Mucosa of gallbladder (tissue), 1 donor: ENCODE results near the gene TSSK2. TPM values are rescaled to one million over a fixed set of nuclear protein-coding genes. Genes with fewer than 3 reads are reported as not detected.
"Not testable (repeated sequence)": the region's sequence is repeated elsewhere in the genome, so short reads cannot be mapped to it uniquely, and the experiment has no call there.

Source experiments
- DNase-seq: peaks from one replicate; pipeline ENCODE4 v3.0.0-alpha.2; 2020; ENCODE audit warnings: low spot score
- total RNA-seq: library from RNA; stranded (reverse); gene quantifications from one replicate; pipeline ENCODE4 v1.2.1, GENCODE V29; 2021
- donor health status: DM: no; HTN: no; CAD: no.

The TSSK2 gene
- total RNA-seq, 1 donor from 2014 or later, result not detected

DNA sequence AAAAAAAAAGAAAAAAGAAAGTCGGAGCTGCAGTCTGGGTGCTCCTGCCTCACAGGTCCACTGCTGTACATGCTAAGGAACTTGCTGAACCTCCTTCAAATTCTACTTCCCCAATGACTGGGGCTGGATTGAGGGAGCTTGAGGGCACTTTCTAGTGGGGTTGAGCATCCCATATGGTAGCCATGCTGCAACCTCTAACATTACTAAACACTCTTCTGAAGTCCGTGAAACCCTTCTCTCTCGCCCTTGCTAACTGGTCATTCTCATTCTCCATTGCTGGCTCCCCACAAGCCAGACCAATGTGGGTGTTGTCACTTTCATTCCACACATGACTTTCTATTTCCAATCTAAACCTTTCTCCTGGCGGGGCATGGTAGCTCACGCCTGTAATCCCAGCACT is 12.1 kb downstream of the TSSK2 start:
- DNase-seq, result no peak

DNA sequence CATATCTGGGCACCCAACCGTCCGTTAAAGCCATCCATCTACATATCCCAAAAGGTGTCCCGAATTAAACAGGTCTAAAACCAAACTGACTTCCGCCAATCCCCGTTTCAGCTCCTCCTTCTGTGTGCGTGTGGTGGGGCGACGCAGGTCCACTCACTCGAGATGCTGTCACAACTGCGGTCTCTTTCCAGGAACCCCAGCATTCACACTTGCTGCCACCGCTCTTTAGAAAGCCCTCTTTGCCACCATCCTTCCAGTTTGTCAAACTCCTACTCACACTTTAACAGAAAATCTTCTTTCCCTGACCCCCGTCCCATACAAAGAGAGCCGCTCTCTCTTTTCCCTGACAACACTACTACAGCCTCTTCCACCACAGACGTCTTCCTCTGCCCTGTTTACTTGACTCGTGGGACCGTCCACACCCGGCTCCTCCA is 12.9 kb downstream of the TSSK2 start:
- DNase-seq, result no peak

DNA sequence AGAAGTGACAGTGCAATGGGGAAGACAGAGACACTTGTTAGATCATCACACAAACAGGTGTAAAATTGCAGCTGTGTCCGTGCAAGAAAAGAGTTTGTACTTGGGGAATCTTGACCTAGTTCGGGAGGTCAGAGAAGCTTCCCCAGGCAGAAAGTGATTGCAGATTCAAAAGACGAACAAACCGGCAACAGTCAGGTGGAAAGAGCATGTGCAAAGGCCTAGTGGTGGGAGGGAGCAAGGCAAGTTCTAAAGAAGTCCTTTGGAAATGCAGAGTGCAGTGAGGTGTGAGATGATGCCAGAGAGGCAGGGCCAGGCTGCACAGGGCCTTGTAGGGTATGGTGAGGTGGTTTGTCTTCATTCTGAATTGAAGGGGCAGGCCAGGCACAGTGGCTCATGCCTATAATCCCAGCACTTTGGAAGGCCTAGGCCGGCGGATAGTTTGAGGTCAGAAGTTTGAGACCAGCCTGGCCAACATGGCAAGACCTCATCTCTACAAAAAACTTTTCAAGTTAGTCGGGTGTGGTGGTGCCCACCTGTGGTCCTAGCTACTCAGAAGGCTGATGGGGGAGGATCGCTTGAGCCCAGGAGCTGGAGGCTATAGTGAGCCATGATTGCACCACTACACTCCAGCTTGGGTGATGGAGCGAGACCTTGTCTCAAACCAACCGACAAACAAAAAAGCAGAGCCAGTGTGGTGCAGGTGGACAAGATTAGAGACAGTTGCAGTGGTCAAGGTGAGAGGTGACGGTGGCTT is 15.3 kb downstream of the TSSK2 start:
- DNase-seq, result no peak

DNA sequence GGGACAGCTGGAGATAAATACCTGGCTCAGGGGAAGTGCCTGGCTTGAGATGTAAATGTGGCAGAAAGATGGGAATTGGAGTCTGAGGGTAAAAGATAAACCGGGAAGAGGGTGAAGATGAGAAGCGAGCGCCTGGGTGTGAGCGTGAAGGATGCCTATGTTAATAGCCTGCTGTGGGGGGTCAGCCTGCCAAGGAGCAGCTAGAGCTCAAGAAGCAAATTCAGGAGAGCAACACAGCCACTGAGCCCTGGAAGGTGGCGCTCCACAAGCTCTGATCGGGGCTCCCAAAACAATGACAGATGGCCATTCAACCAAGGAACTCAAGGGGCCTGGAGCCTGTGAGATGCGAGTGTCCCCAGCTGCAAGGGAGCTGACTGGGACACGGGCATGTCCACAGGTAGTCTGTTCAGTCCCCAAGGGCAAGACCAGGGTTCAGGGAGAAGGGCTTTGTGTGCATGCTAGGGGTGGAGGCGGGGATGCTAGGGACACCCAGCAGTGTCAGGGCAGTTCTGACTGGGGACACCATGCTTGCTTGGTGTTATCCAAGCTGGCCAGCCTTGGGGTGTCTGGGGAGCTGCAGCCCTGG is 16.2 kb downstream of the TSSK2 start:
- no peak for DNase-seq

GRCh38 chr22:19148417-19149046 is 17.4 kb downstream of the TSSK2 start:
- DNase-seq, result no peak

GRCh38 chr22:19149047-19149883 is 18.2 kb downstream of the TSSK2 start:
- no peak for DNase-seq

- DNase-seq, result no peak
Observed at GRCh38 chr22:19149991-19150390, 18.9 kb downstream of the TSSK2 start, which contains the start of gene GSC2. GSC2 (minus strand) TSS chr22:19150292; CDS start chr22:19150283, 9 bp downstream.

DNA sequence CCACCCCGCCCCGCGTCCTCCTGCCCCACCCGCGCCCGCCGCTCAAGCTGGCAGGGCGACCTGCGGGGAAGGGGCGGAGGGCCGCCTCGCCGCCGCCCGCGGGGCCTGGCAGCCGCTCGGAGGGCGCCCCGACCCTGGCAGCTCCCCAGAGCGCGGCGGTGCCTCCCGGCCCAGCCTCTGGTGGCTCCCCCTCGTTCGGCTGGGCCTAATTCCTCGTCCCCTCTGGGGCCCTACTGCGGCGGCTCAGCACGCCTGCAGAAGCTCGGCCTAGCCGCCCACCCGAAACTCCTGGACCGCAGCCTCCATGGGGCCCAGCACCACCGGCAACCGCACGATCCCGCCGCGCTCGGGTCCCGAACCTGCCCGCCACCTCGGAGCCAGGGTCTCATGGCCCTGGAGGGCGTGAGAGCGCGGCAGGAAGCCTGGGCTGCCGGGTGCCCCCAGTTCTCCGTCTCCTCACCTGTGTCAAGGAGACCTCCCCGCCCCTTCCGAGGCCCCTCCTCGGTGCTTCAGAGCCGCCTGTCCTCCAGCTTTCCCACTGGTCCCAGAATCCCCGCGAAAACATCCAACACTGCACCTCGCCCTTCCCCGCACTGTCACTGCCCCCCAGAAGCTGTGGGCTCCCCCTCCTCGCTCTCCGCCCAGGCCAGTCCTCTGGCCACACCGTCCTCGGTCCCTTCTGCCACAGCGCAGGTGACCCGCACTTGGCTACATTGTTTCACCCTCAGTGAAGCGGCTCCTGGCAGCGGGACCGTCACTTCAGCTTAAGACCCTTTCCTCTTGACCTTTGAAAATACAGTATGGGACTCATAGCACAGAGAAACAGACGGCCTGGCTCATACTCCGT is 19.6 kb downstream of the TSSK2 start:
- no peak for DNase-seq

DNA sequence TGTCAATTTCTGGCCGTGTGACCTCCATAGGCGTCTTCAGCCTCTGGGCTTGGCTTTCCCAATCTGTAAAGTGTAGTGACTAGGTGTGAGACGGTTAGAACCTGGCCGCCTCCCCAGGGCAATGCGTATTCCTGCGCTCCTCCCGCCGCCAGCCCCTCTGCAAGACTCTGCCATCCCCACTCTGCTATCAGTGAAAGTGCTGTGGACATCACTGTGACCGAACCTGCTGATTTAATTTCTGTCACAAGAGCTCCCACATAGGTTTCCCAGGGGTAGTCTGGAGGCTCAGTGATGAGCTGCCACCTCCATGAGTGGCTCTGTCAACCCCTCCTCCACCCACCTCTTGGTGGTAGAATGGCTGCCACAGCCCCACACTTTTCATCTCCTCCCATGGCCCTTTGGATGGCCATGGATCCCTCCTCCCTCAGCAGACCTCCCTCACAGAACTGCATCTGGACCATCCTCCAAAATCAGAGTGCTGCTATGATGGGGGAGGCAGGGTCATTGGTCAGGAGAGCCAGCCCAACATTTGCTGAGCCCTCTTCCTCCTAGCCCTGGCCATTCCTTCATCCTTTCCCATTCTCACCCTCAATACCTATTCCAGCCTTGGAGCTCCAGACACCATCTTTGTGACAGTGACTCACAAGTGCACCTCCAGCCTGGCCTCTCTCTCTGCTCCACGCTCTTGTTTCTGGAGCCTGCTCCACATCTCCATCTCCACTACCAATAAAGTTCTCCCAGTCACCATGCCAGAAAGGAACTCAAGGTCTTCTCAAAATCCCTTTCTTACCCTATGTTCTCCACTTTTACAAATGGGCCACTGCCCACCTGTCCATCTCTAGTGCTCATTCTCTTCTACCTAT is 20.5 kb downstream of the TSSK2 start:
- DNase-seq, result no peak

DNA sequence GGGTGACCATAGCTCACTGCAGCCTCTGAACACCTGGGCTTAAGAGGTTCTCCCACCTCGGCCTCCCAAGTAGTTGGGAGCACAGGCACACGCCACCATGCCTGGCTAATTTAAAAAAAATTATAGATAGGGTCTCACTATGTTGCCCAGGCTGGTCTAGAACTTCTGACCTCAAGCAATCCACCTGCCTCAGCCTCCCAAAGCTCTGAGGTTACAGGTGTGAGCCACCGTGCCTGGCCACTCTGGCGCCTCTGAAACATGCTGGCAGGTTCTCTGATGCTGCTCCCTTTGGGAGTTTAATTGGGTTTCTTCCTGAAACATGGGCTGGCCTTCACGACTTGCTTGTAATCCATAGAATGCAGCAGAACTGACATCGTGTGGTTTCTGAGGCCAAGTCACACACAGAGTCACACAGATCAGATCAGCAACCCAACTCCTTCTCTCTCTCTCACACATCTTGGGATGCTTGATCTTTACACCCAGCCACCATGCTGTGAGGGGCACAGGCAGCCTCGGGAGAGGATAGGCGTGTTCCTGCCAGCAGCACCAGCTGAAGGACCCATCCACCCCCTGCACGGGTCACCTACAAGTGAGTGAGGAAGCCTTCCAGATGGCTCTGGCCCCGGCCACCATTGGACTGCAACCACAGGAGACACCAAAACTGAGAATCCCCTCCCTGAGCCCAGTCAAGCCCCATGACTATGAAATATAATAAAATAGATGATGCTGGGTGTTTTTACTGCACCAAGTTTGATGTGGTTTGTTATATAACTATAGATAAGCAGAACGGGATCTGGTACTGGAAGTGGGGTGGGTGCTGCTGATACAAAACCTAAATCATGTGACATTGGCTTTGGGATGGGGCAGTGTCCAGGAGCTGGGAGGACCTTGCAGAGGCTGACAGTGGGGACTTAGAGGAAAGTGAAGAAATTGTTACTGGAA is 22.1 kb downstream of the TSSK2 start:
- no peak for DNase-seq

- DNase-seq, result not testable (repeated sequence)
Observed at GRCh38 chr22:19156109-19156508, 25.0 kb downstream of the TSSK2 start.

DNA sequence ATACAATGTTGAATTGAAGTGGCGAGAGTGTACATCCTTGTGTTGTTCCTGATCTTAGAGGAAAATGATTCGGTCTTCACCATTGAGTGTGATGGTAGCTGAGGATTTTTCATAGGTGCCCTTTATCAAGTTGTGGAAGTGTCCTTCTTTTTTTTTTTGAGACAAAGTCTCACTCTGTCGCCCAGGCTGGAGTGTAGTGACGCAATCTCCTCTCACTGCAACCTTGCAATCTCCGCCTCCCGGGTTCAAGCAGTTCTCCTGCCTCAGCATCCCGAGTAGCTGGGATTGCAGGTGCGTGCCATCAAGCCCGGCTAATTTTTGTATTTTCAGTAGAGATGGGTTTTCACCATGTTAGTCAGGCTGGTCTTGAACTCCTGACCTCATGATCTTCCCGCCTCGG is 27.5 kb downstream of the TSSK2 start:
- not testable (repeated sequence) for DNase-seq

DNA sequence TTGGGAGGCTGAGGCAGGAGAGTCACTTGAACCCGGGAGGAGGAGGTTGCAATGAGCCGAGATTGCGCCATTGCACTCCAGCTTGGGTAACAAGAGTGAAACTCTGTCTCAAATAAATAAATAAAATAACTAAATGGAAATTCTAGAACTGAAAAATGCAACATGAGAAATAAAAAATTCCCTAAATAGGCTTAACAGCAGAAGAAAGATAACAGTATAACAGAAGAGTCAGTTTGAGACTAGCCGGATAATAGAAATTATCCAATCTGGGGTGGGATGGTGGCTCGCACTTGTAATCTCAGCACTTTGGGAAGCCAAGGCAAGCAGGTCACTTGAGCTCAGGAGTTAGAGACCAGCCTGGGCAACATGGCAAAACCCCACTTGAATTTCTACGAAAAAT is 33.3 kb downstream of the TSSK2 start:
- no peak for DNase-seq

GRCh38 chr22:19166421-19166820 is 35.3 kb downstream of the TSSK2 start:
- DNase-seq, result no peak

- no peak for DNase-seq
Observed at GRCh38 chr22:19167106-19167869, 36.2 kb downstream of the TSSK2 start.

- no peak for DNase-seq
Observed at GRCh38 chr22:19168088-19168890, 37.2 kb downstream of the TSSK2 start.
